ENCODE measurements around the gene FAS. TPM values are rescaled to one million over a fixed set of nuclear protein-coding genes. Genes with fewer than 3 reads are reported as not detected.

FAS gene
- total RNA-seq (10 to 100 TPM; 27.4 to 28.5 TPM), polyA plus RNA-seq (10 to 100 TPM in 1 of 2 donors, 1 to 10 TPM in 1; 9.5 to 28.5 TPM)
- long read RNA-seq, donor 1, transcript FAS-204 (9 exons, 2,563 nt) = major isoform, 26 of 54 reads
- long read RNA-seq, donor 1, partial matches to known transcripts = 4 of 54 reads
- long read RNA-seq, donor 1, other reads (novel, unspliced or antisense) = 19 of 54 reads
- long read RNA-seq, donor 2, transcript FAS-204 (9 exons, 2,563 nt) = major isoform, 7 of 12 reads
- long read RNA-seq, donor 2, partial matches to known transcripts = 1 of 12 reads
- long read RNA-seq, donor 2, other reads (novel, unspliced or antisense) = 2 of 12 reads

GRCh38 chr10:88990384-88991160 is at the start of gene FAS:
FAS (plus strand) TSS chr10:88990798; CDS start chr10:88990877, 79 bp downstream.
- Histone ChIP-seq H3K9me3 (ENCODE audit: control insufficient read depth, low read length) (no peaks in the 10 kb centered on the region), H3K4me3 (ENCODE audit: low read length in 2 of 2) (peak within 1 kb of the TSS; percentile 56 to 91), H3K27ac (ENCODE audit: low read depth in 1 of 2, low read length in 2 of 2) (peak within 1 kb of the TSS; percentile 0 to 64), H3K4me1 (ENCODE audit: control insufficient read depth in 1 of 2, insufficient read depth in 2 of 2, low read length in 2 of 2) (peaks cover 3 to 6% of the 10 kb centered on the region in 2 donors), H3K36me3 (ENCODE audit: control insufficient read depth in 1 of 2, insufficient read depth in 2 of 2, low read length in 1 of 2) (no peaks in the 10 kb centered on the region), H3K27me3 (ENCODE audit: control insufficient read depth in 1 of 2, insufficient read depth in 2 of 2, low read length in 1 of 2) (no peaks in the 10 kb centered on the region)
- WGBS, 2 donors = 0% methylated on average over 51 of the region's 51 CpGs
- intact Hi-C loops (cut with DNase I) = loop anchor here (2.0 to 5.0 kb wide), 4 partner anchors 48 to 153 kb away; no protein-coding TSS in a partner anchor
- DNase-seq = peak; percentile 86 to 90
- ATAC-seq (ENCODE audit: low FRiP score) = peak; percentile 86

GRCh38 chr10:88941026-88941425 is 49.6 kb upstream of the FAS start:
- no peaks in the 10 kb centered on the region for H3K9me3 ChIP-seq (ENCODE audit: control insufficient read depth, low read length)
- peaks cover 27 to 39% of the 10 kb centered on the region in 2 donors for H3K36me3 ChIP-seq (ENCODE audit: control insufficient read depth in 1 of 2, insufficient read depth in 2 of 2, low read length in 1 of 2)
- ATAC-seq (ENCODE audit: low FRiP score) (peak; percentile 2), DNase-seq (no peak)
- WGBS, 2 donors = 13 to 16% methylated on average over 6 of the region's 6 CpGs
- no peaks in the 10 kb centered on the region for H3K27me3 ChIP-seq (ENCODE audit: control insufficient read depth in 1 of 2, insufficient read depth in 2 of 2, low read length in 1 of 2)
- peaks cover 0 to 2% of the 10 kb centered on the region in 2 donors for H3K4me1 ChIP-seq (ENCODE audit: control insufficient read depth in 1 of 2, insufficient read depth in 2 of 2, low read length in 2 of 2)
- H3K27ac ChIP-seq (ENCODE audit: low read depth in 1 of 2, low read length in 2 of 2) = peak overlapping the region in 1 of 2 donors; percentile 31
- no peak overlapping the region for H3K4me3 ChIP-seq (ENCODE audit: low read length in 2 of 2)
- intact Hi-C loops (cut with DNase I) = no loop called here

GRCh38 chr10:88943778-88944177 is 46.8 kb upstream of the FAS start:
- H3K36me3 ChIP-seq (ENCODE audit: control insufficient read depth in 1 of 2, insufficient read depth in 2 of 2, low read length in 1 of 2) = peaks cover 23 to 39% of the 10 kb centered on the region in 2 donors
- peaks cover 0 to 2% of the 10 kb centered on the region in 2 donors for H3K4me1 ChIP-seq (ENCODE audit: control insufficient read depth in 1 of 2, insufficient read depth in 2 of 2, low read length in 2 of 2)
- H3K4me3 ChIP-seq (ENCODE audit: low read length in 2 of 2) = no peak overlapping the region
- no peak for ATAC-seq (ENCODE audit: low FRiP score)
- intact Hi-C loops (cut with DNase I) = loop anchor here in 1 of 2 donors (2.0 kb wide), 1 partner anchor 47 kb away; the partner anchor contains the start of gene FAS
- H3K27ac ChIP-seq (ENCODE audit: low read depth in 1 of 2, low read length in 2 of 2) = peak overlapping the region; percentile 52 to 70
- 10 to 16% methylated on average over 3 of the region's 3 CpGs for WGBS, 2 donors
- DNase-seq = no peak
- H3K27me3 ChIP-seq (ENCODE audit: control insufficient read depth in 1 of 2, insufficient read depth in 2 of 2, low read length in 1 of 2) = no peaks in the 10 kb centered on the region
- H3K9me3 ChIP-seq (ENCODE audit: control insufficient read depth, low read length) = no peaks in the 10 kb centered on the region

DNA sequence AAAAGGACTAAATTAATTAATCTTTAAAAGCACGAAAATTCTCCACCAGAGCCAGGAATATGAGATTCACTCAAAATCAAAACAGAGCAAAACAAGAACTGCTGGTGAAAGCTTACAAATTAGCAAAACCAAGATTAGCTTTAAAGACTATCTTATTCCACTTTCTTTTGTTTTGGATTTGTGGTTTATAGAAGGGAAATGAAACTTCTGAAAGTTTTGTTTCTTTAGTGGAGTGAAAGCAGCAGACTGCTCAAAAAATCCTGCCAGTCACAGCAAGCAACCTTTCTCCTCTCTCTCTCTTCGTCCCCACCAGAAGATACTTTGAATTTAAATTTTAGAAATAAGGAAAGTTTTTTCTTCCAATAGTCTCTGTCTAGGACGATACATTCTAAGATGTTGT is 45.8 kb upstream of the FAS start:
- Histone ChIP-seq H3K4me3 (ENCODE audit: low read length in 2 of 2) (peak overlapping the region; percentile 29 to 34), H3K9me3 (ENCODE audit: control insufficient read depth, low read length) (no peaks in the 10 kb centered on the region), H3K27ac (ENCODE audit: low read depth in 1 of 2, low read length in 2 of 2) (no peak overlapping the region), H3K36me3 (ENCODE audit: control insufficient read depth in 1 of 2, insufficient read depth in 2 of 2, low read length in 1 of 2) (peaks cover 18 to 33% of the 10 kb centered on the region in 2 donors), H3K4me1 (ENCODE audit: control insufficient read depth in 1 of 2, insufficient read depth in 2 of 2, low read length in 2 of 2) (peaks cover 0 to 2% of the 10 kb centered on the region in 2 donors), H3K27me3 (ENCODE audit: control insufficient read depth in 1 of 2, insufficient read depth in 2 of 2, low read length in 1 of 2) (no peaks in the 10 kb centered on the region)
- DNase-seq (no peak), ATAC-seq (ENCODE audit: low FRiP score) (no peak)
- WGBS, 2 donors = 3 to 6% methylated on average over 3 of the region's 3 CpGs
- intact Hi-C loops (cut with DNase I) = no loop called here

DNA sequence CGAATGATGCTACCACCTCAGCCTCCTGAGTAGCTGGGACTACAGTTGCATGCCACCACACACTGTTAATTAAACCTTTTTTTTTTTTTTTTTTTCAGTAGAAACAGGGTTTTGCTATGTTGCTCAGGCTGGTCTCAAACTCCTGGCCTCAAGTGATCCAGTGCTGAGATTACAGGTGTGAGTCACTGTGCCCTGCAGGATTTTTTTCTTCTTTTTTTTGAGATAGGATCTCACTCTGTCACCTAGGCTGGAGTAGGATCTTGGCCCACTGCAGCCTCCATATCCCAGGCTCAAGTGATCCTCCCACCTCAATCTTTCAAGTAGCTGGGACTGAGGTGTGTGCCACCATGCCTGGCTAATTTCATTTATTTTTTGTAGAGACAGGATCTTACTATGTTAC is 44.4 kb upstream of the FAS start:
- DNase-seq = no peak
- H3K27me3 ChIP-seq (ENCODE audit: control insufficient read depth in 1 of 2, insufficient read depth in 2 of 2, low read length in 1 of 2) = no peaks in the 10 kb centered on the region
- WGBS, 2 donors = 5 to 11% methylated on average over 1 of the region's 1 CpG
- H3K9me3 ChIP-seq (ENCODE audit: control insufficient read depth, low read length) = no peaks in the 10 kb centered on the region
- no peak overlapping the region for H3K27ac ChIP-seq (ENCODE audit: low read depth in 1 of 2, low read length in 2 of 2)
- ATAC-seq (ENCODE audit: low FRiP score) = no peak
- intact Hi-C loops (cut with DNase I) = no loop called here
- H3K4me1 ChIP-seq (ENCODE audit: control insufficient read depth in 1 of 2, insufficient read depth in 2 of 2, low read length in 2 of 2) = peaks cover 0 to 2% of the 10 kb centered on the region in 2 donors
- peaks cover 14 to 26% of the 10 kb centered on the region in 2 donors for H3K36me3 ChIP-seq (ENCODE audit: control insufficient read depth in 1 of 2, insufficient read depth in 2 of 2, low read length in 1 of 2)
- peak overlapping the region; percentile 5 to 51 for H3K4me3 ChIP-seq (ENCODE audit: low read length in 2 of 2)

- no peaks in the 10 kb centered on the region for H3K9me3 ChIP-seq (ENCODE audit: control insufficient read depth, low read length)
- peak overlapping the region; percentile 100 for H3K4me3 ChIP-seq (ENCODE audit: low read length in 2 of 2)
- WGBS, 2 donors = 6 to 7% methylated on average over 5 of the region's 6 CpGs
- ATAC-seq (ENCODE audit: low FRiP score) = no peak
- H3K36me3 ChIP-seq (ENCODE audit: control insufficient read depth in 1 of 2, insufficient read depth in 2 of 2, low read length in 1 of 2) = peaks cover 13 to 21% of the 10 kb centered on the region in 2 donors
- no peak for DNase-seq
- H3K27me3 ChIP-seq (ENCODE audit: control insufficient read depth in 1 of 2, insufficient read depth in 2 of 2, low read length in 1 of 2) = no peaks in the 10 kb centered on the region
- H3K4me1 ChIP-seq (ENCODE audit: control insufficient read depth in 1 of 2, insufficient read depth in 2 of 2, low read length in 2 of 2) = peaks cover 0 to 2% of the 10 kb centered on the region in 2 donors
- intact Hi-C loops (cut with DNase I) = no loop called here
- H3K27ac ChIP-seq (ENCODE audit: low read depth in 1 of 2, low read length in 2 of 2) = peak overlapping the region in 1 of 2 donors; percentile 75
These were observed 43.5 kb upstream of the FAS start for GRCh38 chr10:88946965-88947590.

DNA sequence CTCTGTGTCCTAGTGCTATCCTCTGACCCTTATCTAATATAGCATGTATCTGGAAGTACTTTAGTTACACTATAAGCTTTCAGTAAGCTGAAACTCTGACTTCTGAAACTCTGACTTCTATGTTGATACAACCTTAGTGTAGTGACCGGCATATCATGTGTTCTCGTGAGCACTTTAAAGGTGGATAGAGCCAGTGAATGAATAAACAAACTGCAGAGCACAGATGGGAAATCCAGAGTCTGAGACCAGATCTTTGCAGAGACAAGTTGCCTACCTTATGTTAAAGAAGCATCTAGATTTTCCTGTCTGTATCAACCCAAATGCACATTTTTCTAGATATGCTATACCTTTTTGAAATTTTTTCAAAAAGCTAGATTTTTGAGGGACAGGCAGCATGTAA is 41.5 kb upstream of the FAS start:
- no peaks in the 10 kb centered on the region for H3K9me3 ChIP-seq (ENCODE audit: control insufficient read depth, low read length)
- intact Hi-C loops (cut with DNase I) = no loop called here
- ATAC-seq (ENCODE audit: low FRiP score) = no peak
- H3K27ac ChIP-seq (ENCODE audit: low read depth in 1 of 2, low read length in 2 of 2) = peak overlapping the region in 1 of 2 donors; percentile 89
- WGBS, 2 donors = 4 to 10% methylated on average over 2 of the region's 2 CpGs
- H3K4me3 ChIP-seq (ENCODE audit: low read length in 2 of 2) = peak overlapping the region; percentile 100
- peaks cover 0 to 10% of the 10 kb centered on the region in 2 donors for H3K36me3 ChIP-seq (ENCODE audit: control insufficient read depth in 1 of 2, insufficient read depth in 2 of 2, low read length in 1 of 2)
- H3K27me3 ChIP-seq (ENCODE audit: control insufficient read depth in 1 of 2, insufficient read depth in 2 of 2, low read length in 1 of 2) = no peaks in the 10 kb centered on the region
- H3K4me1 ChIP-seq (ENCODE audit: control insufficient read depth in 1 of 2, insufficient read depth in 2 of 2, low read length in 2 of 2) = peaks cover 0 to 2% of the 10 kb centered on the region in 2 donors
- DNase-seq = no peak
